Thymus (tissue), 11 donors: ENCODE results near the gene COX18. TPM values are rescaled to one million over a fixed set of nuclear protein-coding genes. Genes with fewer than 3 reads are reported as not detected.

Experiments used
- DNase-seq, 9 donors: peaks; one replicate each; pipeline ENCODE4 v3.0.0-alpha.2; 2013; ENCODE audit warnings: low spot score in 9 of 9, low read depth in 6 of 9, missing footprints in 1 of 9
- H3K27ac ChIP-seq, 2 donors: one replicate each; pipeline ENCODE4 v1.5.1; 2013; ENCODE audit warnings: control low read depth in 1 of 2, low read depth in 1 of 2, low read length in 1 of 2, mild to moderate bottlenecking in 1 of 2, moderate library complexity in 1 of 2
- H3K27me3 ChIP-seq, 2 donors: one replicate each; pipeline ENCODE4 v1.5.1; 2013; ENCODE audit warnings: low read length in 1 of 2; ENCODE audit not compliant: control insufficient read depth in 2 of 2, insufficient read depth in 1 of 2
- H3K36me3 ChIP-seq, 2 donors: one replicate each; pipeline ENCODE4 v1.5.1; 2013; ENCODE audit warnings: low read length in 1 of 2, mild to moderate bottlenecking in 1 of 2, moderate library complexity in 1 of 2; ENCODE audit not compliant: control insufficient read depth in 2 of 2, insufficient read depth in 2 of 2
- H3K4me1 ChIP-seq, 2 donors: one replicate each; pipeline ENCODE4 v1.5.1; 2013; ENCODE audit warnings: low read length in 2 of 2; ENCODE audit not compliant: control insufficient read depth in 2 of 2, insufficient read depth in 2 of 2
- H3K4me3 ChIP-seq, 2 donors: one replicate each; pipeline ENCODE4 v1.5.1; 2013; ENCODE audit warnings: low read length in 2 of 2, control low read depth in 1 of 2, mild to moderate bottlenecking in 1 of 2
- H3K9me3 ChIP-seq, 2 donors: one replicate each; pipeline ENCODE4 v1.5.1; 2013; ENCODE audit warnings: low read length in 1 of 2, mild to moderate bottlenecking in 1 of 2; ENCODE audit not compliant: control insufficient read depth in 2 of 2, insufficient read depth in 1 of 2
- WGBS: extraction: QIAGEN DNeasy Blood & Tissue Kit; methylation state at CpG from one replicate; pipeline ENCODE4 v1.1.7; 2013; 5-methylcytosine and 5-hydroxymethylcytosine counted together
- polyA plus RNA-seq: library from polyadenylated mRNA; stranded (reverse); fragments of 200-250 nt; gene quantifications from one replicate; pipeline ENCODE4 v1.2.3, GENCODE V29; 2013
- total RNA-seq: library from RNA; stranded (reverse); fragments of 120-200 nt; gene quantifications from one replicate; pipeline ENCODE4 v1.2.4, GENCODE V29; 2013
- donor health status: healthy.

COX18 gene
- total and polyA plus RNA-seq, 2 donors = 13.2 to 14.5 TPM

DNA sequence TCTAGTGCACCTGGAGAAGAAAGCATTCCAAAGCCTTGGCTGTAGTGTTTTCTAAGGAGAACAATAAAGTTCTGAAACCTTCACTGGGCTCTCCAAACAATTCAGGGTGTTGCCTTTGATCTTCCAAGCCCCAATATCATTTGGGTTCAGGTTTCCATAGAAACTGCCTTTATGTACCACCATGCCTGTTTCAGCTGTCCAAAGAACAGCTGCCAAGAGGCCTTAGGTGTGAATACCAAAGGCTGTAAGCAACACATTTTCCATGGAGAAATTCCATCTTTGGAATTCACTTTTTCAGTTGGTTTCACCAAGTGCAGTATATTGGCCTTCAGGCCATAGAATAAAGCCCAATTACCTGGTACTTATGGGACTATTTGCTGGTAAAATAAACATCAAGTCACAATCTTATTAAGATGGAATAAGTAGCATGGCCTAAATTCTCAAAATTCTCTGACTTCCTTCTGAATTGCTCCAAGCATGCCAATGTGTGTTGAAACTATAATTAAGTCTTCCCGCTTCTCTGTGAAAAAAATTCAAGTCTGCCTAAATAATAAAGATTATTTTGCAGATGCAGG is 61.9 kb downstream of the COX18 start:
- Histone ChIP-seq H3K27me3 (peaks cover 0 to 2% of the 10 kb centered on the region in 2 donors), H3K4me1 (no peaks in the 10 kb centered on the region), H3K4me3 (no peak overlapping the region), H3K9me3 (peaks cover 0 to 21% of the 10 kb centered on the region in 2 donors), H3K36me3 (no peaks in the 10 kb centered on the region), H3K27ac (no peak overlapping the region)
- no peak for DNase-seq
- WGBS = 97% methylated on average over 1 of the region's 1 CpG

DNA sequence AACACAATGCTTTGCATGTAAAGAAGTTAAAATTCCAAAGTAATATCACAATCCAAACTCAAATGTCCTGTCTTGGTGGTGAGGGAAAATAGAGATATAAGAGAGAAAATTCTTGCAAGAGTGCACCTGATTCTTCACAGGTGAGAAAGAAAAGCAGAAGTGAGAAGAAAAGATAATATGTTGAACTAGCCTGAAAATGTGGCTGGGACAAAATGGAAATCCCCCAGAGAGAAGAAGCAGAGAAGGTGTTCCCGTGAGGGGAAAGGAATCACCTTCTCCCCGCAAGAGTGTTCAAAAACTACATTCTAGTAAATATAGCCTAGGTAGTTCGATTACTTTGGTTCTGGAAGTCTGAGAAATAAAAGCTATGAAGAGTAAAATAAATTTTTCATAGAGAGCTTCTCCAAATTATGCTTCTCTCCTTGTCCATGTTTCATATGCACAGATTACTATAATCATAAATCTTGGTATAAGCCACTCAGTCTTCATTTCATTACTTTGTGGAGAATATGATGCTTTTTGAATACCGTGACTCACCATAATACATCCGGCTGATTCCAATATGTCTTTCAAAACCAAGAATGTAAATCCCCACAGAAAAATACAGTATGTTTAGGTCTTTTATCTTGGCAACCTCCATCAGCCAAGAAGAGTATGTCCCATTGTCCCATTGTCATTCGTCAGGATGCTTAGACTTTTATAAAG is 63.1 kb downstream of the COX18 start:
- Histone ChIP-seq H3K9me3 (peaks cover 0 to 10% of the 10 kb centered on the region in 2 donors), H3K27me3 (peaks cover 0 to 2% of the 10 kb centered on the region in 2 donors), H3K4me1 (no peaks in the 10 kb centered on the region), H3K27ac (no peak overlapping the region), H3K4me3 (no peak overlapping the region), H3K36me3 (no peaks in the 10 kb centered on the region)
- no peak for DNase-seq
- 97% methylated on average over 6 of the region's 6 CpGs for WGBS

DNA sequence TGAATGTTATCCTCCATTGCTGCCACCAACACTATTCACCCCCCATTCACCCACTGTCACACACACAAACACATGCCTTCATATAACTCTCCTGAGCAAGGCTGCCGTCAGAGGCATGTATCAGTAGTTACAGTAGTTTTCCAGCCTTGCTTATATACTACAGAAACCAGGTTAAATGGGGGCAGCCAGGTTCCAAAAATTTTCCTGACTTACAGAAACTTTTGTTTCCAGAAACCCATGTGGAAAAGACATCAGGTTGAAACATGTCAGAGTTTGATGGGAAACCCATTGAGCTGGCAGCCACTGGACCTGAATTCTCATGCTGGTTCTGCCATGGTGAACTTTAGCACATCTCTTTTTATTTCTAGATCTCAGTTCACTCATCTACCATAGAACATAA is 64.0 kb downstream of the COX18 start:
- H3K27ac ChIP-seq = no peak overlapping the region
- H3K4me3 ChIP-seq = no peak overlapping the region
- H3K27me3 ChIP-seq = peaks cover 0 to 2% of the 10 kb centered on the region in 2 donors
- WGBS = 93% methylated on average over 1 of the region's 1 CpG
- H3K9me3 ChIP-seq = peaks cover 0 to under 1% of the 10 kb centered on the region in 2 donors
- no peaks in the 10 kb centered on the region for H3K4me1 ChIP-seq
- H3K36me3 ChIP-seq = no peaks in the 10 kb centered on the region
- DNase-seq = no peak

Other genes starting within 250 kb of the COX18 start
- gene ANKRD17, start 189.1 kb upstream of the COX18 start, total RNA-seq = 26.4 TPM
- gene ANKRD17, start 189.1 kb upstream of the COX18 start, polyA plus RNA-seq = 12.0 TPM